Right lobe of liver (tissue), 4 donors: ENCODE results near the gene TMEM51.

Source experiments
- POLR2A ChIP-seq: fragments of 450-650 bp; IDR thresholded peaks from one replicate; pipeline ENCODE4 v1.6.1; 2017; ENCODE audit warnings: antibody characterized with exemption, mild to moderate bottlenecking
- TF ChIP-seq, protein P1 (sequence below), 4 donors: fragments of 200-600 bp in 3 of 4; fragments of 450-650 bp in 1 of 4; IDR thresholded peaks; one replicate each; pipeline versions ENCODE4 v1.5.1 to v1.8.0; 2016 to 2022; ENCODE audit warnings: antibody characterized with exemption in 4 of 4, mild to moderate bottlenecking in 2 of 4
- donor health status: DM: no; HTN: no; CAD: no.
- donor health status: DM: no; HTN: no; CAD: no.
- donor health status: DM: no; HTN: yes; CAD: no.

DNA sequence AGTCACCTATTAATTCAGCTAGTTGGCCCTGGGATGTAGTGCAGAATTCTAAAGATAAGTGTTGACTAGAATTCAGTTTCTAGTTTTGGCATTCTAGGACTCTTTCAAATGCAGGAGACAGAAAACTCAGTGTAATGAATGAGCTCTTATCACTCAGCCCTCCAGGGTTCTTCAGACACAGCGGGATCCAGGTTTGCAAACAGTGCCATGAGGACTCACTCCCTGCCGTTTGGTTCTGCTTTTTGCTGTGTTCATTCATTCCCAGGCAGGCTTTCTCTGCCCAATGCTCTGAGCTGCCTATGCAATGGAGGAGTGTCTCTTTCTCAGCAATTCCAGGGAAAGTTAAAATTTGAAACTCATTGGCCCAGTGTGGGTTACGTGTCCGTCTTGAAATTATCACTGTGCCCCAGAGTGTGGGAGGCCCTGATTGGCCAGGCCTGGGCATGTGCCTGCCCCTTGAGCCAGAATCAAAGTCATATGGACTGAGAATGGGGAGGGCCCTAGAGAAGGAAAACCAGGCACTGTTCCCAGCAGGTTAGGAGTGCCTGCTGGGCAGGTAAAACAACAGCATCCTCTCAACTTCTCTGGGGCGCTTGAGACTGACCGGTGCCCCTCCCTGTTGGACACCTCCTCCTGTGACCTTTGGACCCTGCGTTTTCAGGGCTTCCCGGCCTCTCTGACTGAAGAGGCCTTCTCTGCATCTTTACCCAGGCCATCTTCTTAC is 43.4 kb downstream of the TMEM51 start:
- no peak for TF ChIP-seq POLR2A
- TF ChIP-seq, protein P1, sequence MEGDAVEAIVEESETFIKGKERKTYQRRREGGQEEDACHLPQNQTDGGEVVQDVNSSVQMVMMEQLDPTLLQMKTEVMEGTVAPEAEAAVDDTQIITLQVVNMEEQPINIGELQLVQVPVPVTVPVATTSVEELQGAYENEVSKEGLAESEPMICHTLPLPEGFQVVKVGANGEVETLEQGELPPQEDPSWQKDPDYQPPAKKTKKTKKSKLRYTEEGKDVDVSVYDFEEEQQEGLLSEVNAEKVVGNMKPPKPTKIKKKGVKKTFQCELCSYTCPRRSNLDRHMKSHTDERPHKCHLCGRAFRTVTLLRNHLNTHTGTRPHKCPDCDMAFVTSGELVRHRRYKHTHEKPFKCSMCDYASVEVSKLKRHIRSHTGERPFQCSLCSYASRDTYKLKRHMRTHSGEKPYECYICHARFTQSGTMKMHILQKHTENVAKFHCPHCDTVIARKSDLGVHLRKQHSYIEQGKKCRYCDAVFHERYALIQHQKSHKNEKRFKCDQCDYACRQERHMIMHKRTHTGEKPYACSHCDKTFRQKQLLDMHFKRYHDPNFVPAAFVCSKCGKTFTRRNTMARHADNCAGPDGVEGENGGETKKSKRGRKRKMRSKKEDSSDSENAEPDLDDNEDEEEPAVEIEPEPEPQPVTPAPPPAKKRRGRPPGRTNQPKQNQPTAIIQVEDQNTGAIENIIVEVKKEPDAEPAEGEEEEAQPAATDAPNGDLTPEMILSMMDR (IDR thresholded peaks at IDR 0.05) = no peak
